Glutamatergic neuron (in vitro differentiated cells): ENCODE data around the gene PDCD1. TPM values are rescaled to one million over a fixed set of nuclear protein-coding genes. Genes with fewer than 3 reads are reported as not detected.

ENCODE experiments used
- DNase-seq: peaks from one replicate; pipeline ENCODE4 v3.0.0; 2022
- H3K27ac Mint-ChIP-seq: one replicate; pipeline ENCODE4 v1.8.0; 2020; ENCODE audit warnings: mild to moderate bottlenecking, mixed read lengths, inconsistent platforms; ENCODE audit not compliant: unreplicated experiment
- H3K27me3 Mint-ChIP-seq: one replicate; pipeline ENCODE4 v1.8.0; 2020; ENCODE audit warnings: mild to moderate bottlenecking, moderate library complexity, mixed read lengths, inconsistent platforms; ENCODE audit not compliant: unreplicated experiment
- H3K36me3 Mint-ChIP-seq: one replicate; pipeline ENCODE4 v1.8.0; 2020; ENCODE audit warnings: mild to moderate bottlenecking, mixed read lengths, inconsistent platforms; ENCODE audit not compliant: unreplicated experiment
- H3K4me1 Mint-ChIP-seq: one replicate; pipeline ENCODE4 v1.8.0; 2020; ENCODE audit warnings: mild to moderate bottlenecking, low read depth, mixed read lengths, inconsistent platforms; ENCODE audit not compliant: unreplicated experiment
- H3K4me3 Mint-ChIP-seq: one replicate; pipeline ENCODE4 v1.8.0; 2020; ENCODE audit warnings: mild to moderate bottlenecking, mixed read lengths, inconsistent platforms; ENCODE audit not compliant: unreplicated experiment
- H3K9me3 Mint-ChIP-seq: one replicate; pipeline ENCODE4 v1.8.0; 2020; ENCODE audit warnings: mild to moderate bottlenecking, moderate library complexity, mixed read lengths, inconsistent platforms; ENCODE audit not compliant: unreplicated experiment
- total RNA-seq: library from RNA; stranded (reverse); fragmentation: NEBNext Ultra II Directional; extraction: Animal tissue kit (Norgen Biotek cat#: 25700); gene quantifications from one replicate; pipeline ENCODE4 v1.2.1, GENCODE V29; 2021; ENCODE audit not compliant: unreplicated experiment
- TF ChIP-seq, protein P1 (sequence below): fragments of 200-600 bp; sonication (generic); IDR thresholded peaks from one replicate; pipeline ENCODE4 v1.5.0; 2021; ENCODE audit not compliant: partially characterized antibody, unreplicated experiment

PDCD1 gene
- total RNA-seq, 1 donor from 2014 or later: not detected

DNA sequence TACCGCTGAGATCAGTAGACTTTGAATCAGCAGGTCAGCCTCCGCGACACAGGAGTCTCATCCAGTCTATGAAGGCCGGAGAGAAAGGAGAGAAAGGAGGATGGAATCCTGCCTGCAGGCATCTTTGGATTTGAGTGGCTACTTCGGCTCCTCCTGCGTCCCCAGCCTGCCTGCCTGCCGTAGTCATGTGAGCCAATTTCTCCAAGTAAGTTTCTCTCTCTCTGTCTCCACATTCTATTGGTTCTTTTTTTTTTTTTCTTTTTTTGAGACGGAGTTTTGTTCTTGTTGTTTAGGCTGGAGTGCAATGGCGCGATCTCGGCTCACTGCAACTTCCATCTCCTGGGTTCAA, 16.7 kb downstream of the PDCD1 start:
- peaks cover 1% of the 10 kb centered on the region for H3K4me1 Mint-ChIP-seq
- H3K9me3 Mint-ChIP-seq: peaks cover 8% of the 10 kb centered on the region
- peaks cover 5% of the 10 kb centered on the region for H3K36me3 Mint-ChIP-seq
- TF ChIP-seq, protein P1, sequence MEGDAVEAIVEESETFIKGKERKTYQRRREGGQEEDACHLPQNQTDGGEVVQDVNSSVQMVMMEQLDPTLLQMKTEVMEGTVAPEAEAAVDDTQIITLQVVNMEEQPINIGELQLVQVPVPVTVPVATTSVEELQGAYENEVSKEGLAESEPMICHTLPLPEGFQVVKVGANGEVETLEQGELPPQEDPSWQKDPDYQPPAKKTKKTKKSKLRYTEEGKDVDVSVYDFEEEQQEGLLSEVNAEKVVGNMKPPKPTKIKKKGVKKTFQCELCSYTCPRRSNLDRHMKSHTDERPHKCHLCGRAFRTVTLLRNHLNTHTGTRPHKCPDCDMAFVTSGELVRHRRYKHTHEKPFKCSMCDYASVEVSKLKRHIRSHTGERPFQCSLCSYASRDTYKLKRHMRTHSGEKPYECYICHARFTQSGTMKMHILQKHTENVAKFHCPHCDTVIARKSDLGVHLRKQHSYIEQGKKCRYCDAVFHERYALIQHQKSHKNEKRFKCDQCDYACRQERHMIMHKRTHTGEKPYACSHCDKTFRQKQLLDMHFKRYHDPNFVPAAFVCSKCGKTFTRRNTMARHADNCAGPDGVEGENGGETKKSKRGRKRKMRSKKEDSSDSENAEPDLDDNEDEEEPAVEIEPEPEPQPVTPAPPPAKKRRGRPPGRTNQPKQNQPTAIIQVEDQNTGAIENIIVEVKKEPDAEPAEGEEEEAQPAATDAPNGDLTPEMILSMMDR: no peak
- peaks cover 6% of the 10 kb centered on the region for H3K27me3 Mint-ChIP-seq
- no peak overlapping the region for H3K4me3 Mint-ChIP-seq
- DNase-seq: no peak
- H3K27ac Mint-ChIP-seq: no peak overlapping the region

DNA sequence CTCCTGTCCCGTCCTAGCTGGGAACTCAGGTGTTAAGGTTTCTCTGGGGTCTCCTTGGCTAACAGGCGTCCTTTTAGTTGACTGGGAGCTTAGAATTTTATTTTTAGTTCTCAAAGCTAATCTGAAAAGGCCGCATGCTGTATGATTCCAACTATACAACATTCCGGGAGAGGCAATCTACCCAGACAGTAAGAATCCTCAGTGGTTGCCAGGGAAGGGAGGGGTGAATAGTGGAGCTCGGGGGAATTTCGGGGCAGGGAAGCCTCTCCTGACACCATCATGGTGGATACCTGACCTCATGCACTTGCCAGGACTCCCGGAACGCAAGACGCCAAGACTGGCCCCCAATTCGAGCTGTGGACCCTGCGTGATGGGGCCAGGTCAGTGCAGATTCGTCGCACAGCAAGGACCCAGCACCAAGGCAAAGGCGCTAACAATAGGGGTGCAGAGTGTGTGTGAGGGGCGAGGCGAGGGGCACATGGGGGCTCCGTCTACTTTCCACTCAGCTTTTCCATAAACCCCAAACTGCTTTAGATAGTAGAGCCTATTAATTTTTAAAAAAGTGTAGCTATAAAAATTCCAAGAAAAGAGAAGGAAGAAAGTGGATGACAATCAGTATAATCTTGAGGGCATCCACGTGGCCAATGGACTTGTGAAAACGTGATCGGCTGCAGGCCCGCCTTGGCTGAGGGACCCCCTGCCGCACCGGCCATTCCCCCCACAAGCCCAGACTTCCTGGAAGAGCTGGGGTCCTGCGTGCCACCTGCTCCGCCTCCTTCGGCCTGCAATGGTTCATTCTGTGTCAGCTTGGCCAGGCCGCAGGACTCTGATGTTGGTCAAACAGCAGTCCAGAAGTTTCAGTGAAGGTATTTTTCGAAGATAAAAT, 17.3 kb downstream of the PDCD1 start:
- no peak for DNase-seq
- Mint-ChIP-seq H3K27me3 (peaks cover 6% of the 10 kb centered on the region), H3K9me3 (peaks cover 8% of the 10 kb centered on the region), H3K27ac (no peak overlapping the region), H3K4me1 (peaks cover 1% of the 10 kb centered on the region), H3K4me3 (no peak overlapping the region), H3K36me3 (peaks cover 5% of the 10 kb centered on the region)
- TF ChIP-seq, protein P1: no peak

DNA sequence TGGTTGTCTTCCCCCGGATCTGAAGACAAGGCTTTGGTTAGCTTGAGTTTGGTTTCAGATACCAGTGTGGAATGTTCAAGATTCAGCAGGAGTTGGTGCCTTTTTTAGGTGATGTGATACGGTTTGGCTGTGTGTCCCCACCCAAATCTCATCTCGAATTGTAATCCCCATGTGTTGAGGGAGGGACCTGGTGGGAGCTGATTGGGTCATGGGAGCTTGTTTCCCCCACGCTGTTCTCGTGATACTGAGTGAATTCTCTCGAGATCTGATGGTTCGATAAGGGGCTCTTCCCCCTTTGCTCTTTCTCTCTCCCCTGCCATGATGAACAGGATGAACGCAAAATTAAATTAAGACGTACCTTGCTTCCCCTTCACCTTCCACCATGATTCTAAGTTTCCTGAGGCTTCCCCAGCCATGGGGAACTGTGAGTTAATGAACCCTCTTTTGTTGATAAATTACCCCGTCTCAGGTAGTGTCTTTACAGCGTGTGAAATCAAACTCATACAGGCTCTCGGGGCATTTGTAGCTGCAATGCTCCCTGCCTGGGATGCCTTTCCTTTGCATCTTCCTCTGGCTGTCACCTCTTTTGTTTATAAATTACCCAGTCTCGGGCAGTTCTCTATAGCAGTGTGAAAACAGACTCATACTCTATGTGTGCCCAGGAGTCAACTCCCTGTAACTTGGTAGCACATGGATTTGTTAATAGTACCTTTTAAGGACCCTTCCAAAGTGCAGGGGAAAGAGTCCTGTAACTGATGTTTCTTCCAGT, 21.3 kb downstream of the PDCD1 start:
- Mint-ChIP-seq H3K4me3 (no peak overlapping the region), H3K27me3 (no peaks in the 10 kb centered on the region), H3K36me3 (no peaks in the 10 kb centered on the region), H3K9me3 (no peaks in the 10 kb centered on the region), H3K4me1 (no peaks in the 10 kb centered on the region), H3K27ac (no peak overlapping the region)
- no peak for DNase-seq
- TF ChIP-seq, protein P1: no peak

GRCh38 chr2:241836292-241836691, 22.4 kb downstream of the PDCD1 start:
- Mint-ChIP-seq H3K36me3 (peaks cover 5% of the 10 kb centered on the region), H3K4me3 (no peak overlapping the region), H3K4me1 (no peaks in the 10 kb centered on the region), H3K27ac (no peak overlapping the region), H3K9me3 (no peaks in the 10 kb centered on the region), H3K27me3 (no peaks in the 10 kb centered on the region)
- no peak for DNase-seq
- TF ChIP-seq, protein P1: no peak

GRCh38 chr2:241835611-241836010, 23.1 kb downstream of the PDCD1 start:
- Mint-ChIP-seq H3K4me3 (no peak overlapping the region), H3K27ac (no peak overlapping the region), H3K4me1 (no peaks in the 10 kb centered on the region), H3K36me3 (peaks cover 5% of the 10 kb centered on the region), H3K27me3 (no peaks in the 10 kb centered on the region), H3K9me3 (no peaks in the 10 kb centered on the region)
- TF ChIP-seq, protein P1: no peak
- DNase-seq: no peak
